Measurements from ENCODE around the gene LGALS4.
"Not testable (repeated sequence)": the region's sequence is repeated elsewhere in the genome, so short reads cannot be mapped to it uniquely, and the experiment has no call there.

The LGALS4 gene

GRCh38 chr19:38784224-38784623 lies 28.5 kb downstream of the LGALS4 start:
- WGBS, 2 experiments, result 85 to 94% methylated on average over 3 of the region's 3 CpGs
- Histone ChIP-seq H3K4me1 (ENCODE audit: control insufficient read depth, insufficient read depth, low read length) (no peaks in the 10 kb centered on the region), H3K9me3 (ENCODE audit: control insufficient read depth, low read length) (no peaks in the 10 kb centered on the region), H3K36me3 (ENCODE audit: control insufficient read depth, insufficient read depth, low read length) (no peaks in the 10 kb centered on the region), H3K27ac (ENCODE audit: insufficient read depth, low read depth, low read length, poor library complexity, severe bottlenecking) (no peak overlapping the region), H3K4me3 (ENCODE audit: insufficient read depth, low read depth, low read length) (no peak overlapping the region), H3K27me3 (ENCODE audit: control insufficient read depth, insufficient read depth, low read length, poor library complexity, severe bottlenecking) (no peaks in the 10 kb centered on the region)

- H3K36me3 ChIP-seq (ENCODE audit: control insufficient read depth, insufficient read depth, low read length); H3K27me3 ChIP-seq (ENCODE audit: control insufficient read depth, insufficient read depth, low read length, poor library complexity, severe bottlenecking); H3K4me1 ChIP-seq (ENCODE audit: control insufficient read depth, insufficient read depth, low read length); H3K27ac ChIP-seq (ENCODE audit: insufficient read depth, low read depth, low read length, poor library complexity, severe bottlenecking); H3K9me3 ChIP-seq (ENCODE audit: control insufficient read depth, low read length); H3K4me3 ChIP-seq (ENCODE audit: insufficient read depth, low read depth, low read length): not testable (repeated sequence)
- WGBS, 2 experiments, result 85 to 96% methylated on average over 13 of the region's 13 CpGs
These were observed 30.5 kb downstream of the LGALS4 start for GRCh38 chr19:38782212-38782611.

GRCh38 chr19:38781058-38781457 lies 31.7 kb downstream of the LGALS4 start:
- no peaks in the 10 kb centered on the region for H3K36me3 ChIP-seq (ENCODE audit: control insufficient read depth, insufficient read depth, low read length)
- H3K27me3 ChIP-seq (ENCODE audit: control insufficient read depth, insufficient read depth, low read length, poor library complexity, severe bottlenecking), result no peaks in the 10 kb centered on the region
- H3K9me3 ChIP-seq (ENCODE audit: control insufficient read depth, low read length), result no peaks in the 10 kb centered on the region
- WGBS, 2 experiments, result 90 to 92% methylated on average over 7 of the region's 7 CpGs
- H3K27ac ChIP-seq (ENCODE audit: insufficient read depth, low read depth, low read length, poor library complexity, severe bottlenecking), result no peak overlapping the region
- H3K4me1 ChIP-seq (ENCODE audit: control insufficient read depth, insufficient read depth, low read length), result no peaks in the 10 kb centered on the region
- no peak overlapping the region for H3K4me3 ChIP-seq (ENCODE audit: insufficient read depth, low read depth, low read length)

- Histone ChIP-seq H3K27ac (ENCODE audit: insufficient read depth, low read depth, low read length, poor library complexity, severe bottlenecking) (no peak overlapping the region), H3K9me3 (ENCODE audit: control insufficient read depth, low read length) (no peaks in the 10 kb centered on the region), H3K4me1 (ENCODE audit: control insufficient read depth, insufficient read depth, low read length) (no peaks in the 10 kb centered on the region), H3K27me3 (ENCODE audit: control insufficient read depth, insufficient read depth, low read length, poor library complexity, severe bottlenecking) (no peaks in the 10 kb centered on the region), H3K4me3 (ENCODE audit: insufficient read depth, low read depth, low read length) (no peak overlapping the region), H3K36me3 (ENCODE audit: control insufficient read depth, insufficient read depth, low read length) (no peaks in the 10 kb centered on the region)
- 92 to 93% methylated on average over 7 of the region's 7 CpGs for WGBS, 2 experiments
These were observed 32.3 kb downstream of the LGALS4 start for GRCh38 chr19:38780443-38780842.

DNA sequence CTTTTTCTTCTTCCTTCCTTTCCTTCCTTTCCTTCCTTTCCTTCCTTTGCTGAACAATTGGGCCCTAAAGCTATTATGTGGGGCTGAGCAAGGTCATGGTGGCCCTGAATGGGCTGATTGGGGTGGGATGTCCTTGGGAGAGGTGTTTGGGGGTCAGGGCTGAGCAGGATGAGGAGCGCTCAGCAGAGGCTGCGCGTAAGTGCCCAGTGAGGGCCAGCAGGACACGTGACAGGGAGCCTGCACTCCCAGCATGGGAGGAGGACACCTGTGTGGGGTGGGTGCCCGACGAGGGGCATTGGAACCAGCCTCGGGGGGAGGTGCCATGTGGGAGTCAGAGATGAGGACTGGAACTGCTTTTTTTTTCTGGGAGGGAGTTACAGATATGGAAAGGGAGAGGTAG lies 34.0 kb downstream of the LGALS4 start:
- 79 to 88% methylated on average over 7 of the region's 7 CpGs for WGBS, 2 experiments
- Histone ChIP-seq H3K27me3 (ENCODE audit: control insufficient read depth, insufficient read depth, low read length, poor library complexity, severe bottlenecking) (no peaks in the 10 kb centered on the region), H3K27ac (ENCODE audit: insufficient read depth, low read depth, low read length, poor library complexity, severe bottlenecking) (no peak overlapping the region), H3K4me1 (ENCODE audit: control insufficient read depth, insufficient read depth, low read length) (peaks cover 4% of the 10 kb centered on the region), H3K36me3 (ENCODE audit: control insufficient read depth, insufficient read depth, low read length) (no peaks in the 10 kb centered on the region), H3K9me3 (ENCODE audit: control insufficient read depth, low read length) (no peaks in the 10 kb centered on the region), H3K4me3 (ENCODE audit: insufficient read depth, low read depth, low read length) (no peak overlapping the region)

DNA sequence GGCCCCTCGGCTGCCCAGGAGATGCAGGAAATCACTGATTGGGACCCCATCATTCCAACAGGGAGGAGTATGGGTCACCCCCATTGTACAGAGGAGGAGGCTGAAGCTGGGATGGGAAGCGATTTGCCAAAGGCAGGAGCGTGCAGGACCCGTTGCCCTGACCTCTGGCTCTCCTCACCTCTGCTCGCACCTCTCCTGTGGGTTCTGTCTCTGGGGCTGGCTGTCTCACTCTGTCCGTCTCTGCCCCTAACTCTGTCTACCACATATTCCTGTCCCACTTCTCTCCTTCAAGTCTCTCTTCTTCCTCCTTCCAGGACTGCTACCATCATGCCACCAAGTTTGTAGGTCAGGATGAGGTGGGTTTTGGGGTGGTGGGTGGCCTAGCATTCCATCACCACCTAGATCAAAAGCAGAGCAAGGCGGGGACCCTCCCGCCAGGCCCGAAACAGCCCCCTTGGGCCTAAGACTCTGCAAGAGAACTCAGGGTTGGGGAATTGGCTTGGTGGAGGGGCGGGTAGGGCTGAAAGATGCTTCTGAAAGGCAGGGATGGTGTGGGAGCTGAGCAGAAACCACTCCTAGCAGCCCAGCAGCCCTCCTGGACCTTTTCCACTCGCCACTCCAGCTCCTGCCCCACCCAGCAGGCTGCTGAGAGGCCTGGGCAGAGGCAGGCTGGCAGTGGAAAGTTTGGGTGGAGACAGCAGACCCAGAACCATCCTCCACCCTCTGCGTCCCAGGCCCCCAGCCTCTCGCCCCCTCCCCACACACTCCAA lies 38.4 kb downstream of the LGALS4 start:
- Histone ChIP-seq H3K4me3 (ENCODE audit: insufficient read depth, low read depth, low read length) (no peak overlapping the region), H3K36me3 (ENCODE audit: control insufficient read depth, insufficient read depth, low read length) (no peaks in the 10 kb centered on the region), H3K27ac (ENCODE audit: insufficient read depth, low read depth, low read length, poor library complexity, severe bottlenecking) (no peak overlapping the region), H3K27me3 (ENCODE audit: control insufficient read depth, insufficient read depth, low read length, poor library complexity, severe bottlenecking) (peaks cover 4% of the 10 kb centered on the region), H3K9me3 (ENCODE audit: control insufficient read depth, low read length) (no peaks in the 10 kb centered on the region), H3K4me1 (ENCODE audit: control insufficient read depth, insufficient read depth, low read length) (peaks cover 7% of the 10 kb centered on the region)
- 84 to 86% methylated on average over 13 of the region's 13 CpGs for WGBS, 2 experiments

GRCh38 chr19:38773469-38774177 lies 39.1 kb downstream of the LGALS4 start, which contains the start of gene LGALS7:
Gene LGALS7 (minus strand): TSS chr19:38773517. CDS start chr19:38773492, 25 bp downstream.
- Histone ChIP-seq H3K9me3 (ENCODE audit: control insufficient read depth, low read length) (no peaks in the 10 kb centered on the region), H3K36me3 (ENCODE audit: control insufficient read depth, insufficient read depth, low read length) (no peaks in the 10 kb centered on the region), H3K4me3 (ENCODE audit: insufficient read depth, low read depth, low read length) (no peak within 1 kb of the TSS), H3K27me3 (ENCODE audit: control insufficient read depth, insufficient read depth, low read length, poor library complexity, severe bottlenecking) (peaks cover 4% of the 10 kb centered on the region), H3K27ac (ENCODE audit: insufficient read depth, low read depth, low read length, poor library complexity, severe bottlenecking) (no peak within 1 kb of the TSS), H3K4me1 (ENCODE audit: control insufficient read depth, insufficient read depth, low read length) (peaks cover 7% of the 10 kb centered on the region)
- WGBS, 2 experiments, result 78% methylated on average over 8 to 9 of the region's 14 CpGs

DNA sequence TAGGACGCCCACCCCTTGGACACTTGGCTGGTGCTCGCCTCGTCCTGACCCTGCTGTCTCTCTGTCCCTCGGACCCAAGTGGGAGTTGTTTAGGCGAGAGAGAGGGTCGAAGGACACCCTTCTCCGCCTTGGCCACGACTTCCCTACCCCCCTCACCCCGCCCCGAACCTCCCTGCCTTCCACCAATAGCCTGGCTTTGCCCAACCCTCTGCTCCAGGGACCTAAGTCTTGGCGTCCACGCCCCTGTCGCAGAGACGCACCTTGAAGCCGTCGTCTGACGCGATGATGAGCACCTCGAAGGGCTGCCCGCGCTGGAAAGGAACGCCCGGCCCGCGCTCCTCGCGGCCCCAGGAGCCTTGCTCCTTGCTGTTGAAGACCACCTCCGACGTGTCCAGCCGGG lies 41.2 kb downstream of the LGALS4 start:
- no CpG with 5 or more reads among the region's 30 CpGs for WGBS, 2 experiments
- not testable (repeated sequence) for H3K36me3 ChIP-seq (ENCODE audit: control insufficient read depth, insufficient read depth, low read length); H3K4me3 ChIP-seq (ENCODE audit: insufficient read depth, low read depth, low read length); H3K4me1 ChIP-seq (ENCODE audit: control insufficient read depth, insufficient read depth, low read length); H3K27me3 ChIP-seq (ENCODE audit: control insufficient read depth, insufficient read depth, low read length, poor library complexity, severe bottlenecking); H3K9me3 ChIP-seq (ENCODE audit: control insufficient read depth, low read length); H3K27ac ChIP-seq (ENCODE audit: insufficient read depth, low read depth, low read length, poor library complexity, severe bottlenecking)

GRCh38 chr19:38770949-38771275 lies 41.8 kb downstream of the LGALS4 start:
- WGBS, 2 experiments, result 67 to 100% methylated on average over 1 of the region's 22 CpGs
- not testable (repeated sequence) for H3K4me1 ChIP-seq (ENCODE audit: control insufficient read depth, insufficient read depth, low read length); H3K9me3 ChIP-seq (ENCODE audit: control insufficient read depth, low read length); H3K4me3 ChIP-seq (ENCODE audit: insufficient read depth, low read depth, low read length); H3K27ac ChIP-seq (ENCODE audit: insufficient read depth, low read depth, low read length, poor library complexity, severe bottlenecking); H3K27me3 ChIP-seq (ENCODE audit: control insufficient read depth, insufficient read depth, low read length, poor library complexity, severe bottlenecking); H3K36me3 ChIP-seq (ENCODE audit: control insufficient read depth, insufficient read depth, low read length)

GRCh38 chr19:38770228-38770948 lies 42.4 kb downstream of the LGALS4 start:
- WGBS, 2 experiments, result 85 to 86% methylated on average over 19 to 20 of the region's 58 CpGs
- H3K27me3 ChIP-seq (ENCODE audit: control insufficient read depth, insufficient read depth, low read length, poor library complexity, severe bottlenecking); H3K4me3 ChIP-seq (ENCODE audit: insufficient read depth, low read depth, low read length); H3K4me1 ChIP-seq (ENCODE audit: control insufficient read depth, insufficient read depth, low read length); H3K36me3 ChIP-seq (ENCODE audit: control insufficient read depth, insufficient read depth, low read length); H3K27ac ChIP-seq (ENCODE audit: insufficient read depth, low read depth, low read length, poor library complexity, severe bottlenecking); H3K9me3 ChIP-seq (ENCODE audit: control insufficient read depth, low read length): not testable (repeated sequence)
